Measurements from ENCODE around the gene LLGL2.
"Not testable (repeated sequence)": the region's sequence is repeated elsewhere in the genome, so short reads cannot be mapped to it uniquely, and the experiment has no call there.

LLGL2 gene

DNA sequence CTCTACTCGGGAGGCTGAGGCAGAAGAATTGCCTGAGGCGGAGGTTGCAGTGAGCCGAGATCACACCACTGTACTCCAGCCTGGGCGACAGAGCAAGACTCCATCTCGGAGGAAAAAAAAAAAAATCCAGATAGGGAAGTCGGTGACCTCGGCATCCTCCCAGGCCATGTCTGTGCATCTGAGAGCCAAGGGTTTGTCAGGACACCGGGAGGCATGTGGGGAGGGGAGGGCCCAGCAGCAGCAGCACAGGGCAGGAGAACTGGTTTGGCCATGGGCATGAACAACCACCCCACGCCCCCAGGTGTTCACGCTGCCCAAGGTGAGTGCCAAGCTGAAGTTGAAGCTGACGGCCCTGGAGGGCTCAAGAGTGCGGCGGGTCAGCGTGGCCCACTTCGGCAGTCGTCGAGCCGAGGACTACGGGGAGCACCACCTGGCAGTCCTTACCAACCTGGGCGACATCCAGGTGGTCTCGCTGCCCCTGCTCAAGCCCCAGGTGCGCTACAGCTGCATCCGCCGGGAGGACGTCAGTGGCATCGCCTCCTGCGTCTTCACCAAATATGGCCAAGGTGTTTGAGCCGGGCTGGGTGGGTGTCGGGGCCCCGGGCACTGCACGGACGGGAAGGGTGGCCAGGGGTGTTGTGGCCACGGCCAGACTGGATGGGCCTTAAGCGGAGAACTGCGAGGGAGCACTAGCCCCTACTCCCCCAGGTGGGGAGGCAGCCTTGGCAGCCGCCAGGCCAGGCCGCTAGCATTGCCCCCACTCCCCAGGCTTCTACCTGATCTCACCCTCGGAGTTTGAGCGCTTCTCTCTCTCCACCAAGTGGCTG is 47.4 kb downstream of the LLGL2 start:
- no peak for DNase-seq

GRCh38 chr17:75573540-75573957 is 48.1 kb downstream of the LLGL2 start:
- DNase-seq, result no peak

- no peak for DNase-seq
Measured at GRCh38 chr17:75573994-75574393, 48.5 kb downstream of the LLGL2 start.

DNA sequence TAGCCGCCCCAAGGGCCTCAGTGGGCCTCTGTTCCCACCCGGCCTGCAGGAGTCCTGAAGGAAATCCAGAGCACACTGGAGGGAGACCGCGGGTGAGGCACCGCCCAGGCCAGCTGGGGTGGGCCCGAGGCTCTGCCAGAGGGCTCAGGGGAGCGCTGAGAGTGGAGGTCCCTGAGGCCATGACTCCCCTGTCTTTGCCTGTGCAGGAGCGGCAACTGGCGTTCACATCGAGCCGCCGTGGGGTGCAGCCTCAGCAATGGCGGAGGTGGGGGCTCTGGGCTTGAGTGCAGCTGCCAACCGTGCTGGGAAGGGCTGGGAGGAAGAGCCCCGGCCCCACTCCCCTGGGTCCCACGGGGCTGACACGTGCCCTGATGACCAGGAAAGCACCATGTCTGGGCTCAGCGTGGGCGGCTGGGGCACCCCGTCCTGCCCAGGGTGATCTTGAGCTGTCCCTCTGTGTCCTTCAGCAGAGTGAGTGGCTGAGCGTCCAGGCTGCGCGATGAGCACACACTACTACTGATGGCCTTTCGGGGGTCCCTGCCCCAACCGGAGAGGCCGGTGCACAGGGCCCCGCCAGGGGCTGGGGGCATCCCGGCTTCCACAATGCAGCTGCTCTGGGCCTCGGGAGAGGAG is 49.0 kb downstream of the LLGL2 start:
- no peak for DNase-seq

- no peak for DNase-seq
Measured at GRCh38 chr17:75575197-75575596, 49.7 kb downstream of the LLGL2 start.

DNA sequence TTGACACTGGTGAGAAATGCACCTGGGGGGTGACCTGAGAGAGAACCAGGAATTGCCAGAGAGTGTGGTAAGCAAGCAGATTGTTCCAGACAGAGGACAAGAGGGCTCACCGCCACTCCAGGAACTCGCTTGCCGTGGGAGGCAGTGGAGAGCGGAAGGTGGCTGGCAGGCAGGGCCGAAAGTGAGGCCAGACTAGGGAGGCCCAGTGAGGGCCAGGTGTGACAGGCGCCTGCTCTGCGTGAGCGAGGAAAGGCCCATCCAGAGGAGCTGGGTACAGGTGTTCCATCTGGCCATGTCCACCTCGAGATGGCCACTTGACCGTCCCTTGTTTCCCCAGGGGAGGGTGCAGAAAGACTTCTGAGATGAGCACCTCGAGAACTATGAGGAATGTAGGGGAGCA is 50.2 kb downstream of the LLGL2 start:
- DNase-seq, result no peak

- DNase-seq, result no peak
Measured at GRCh38 chr17:75576661-75577060, 51.2 kb downstream of the LLGL2 start.

GRCh38 chr17:75581121-75581725 is 55.7 kb downstream of the LLGL2 start:
- not testable (repeated sequence) for DNase-seq

GRCh38 chr17:75583197-75583596 is 57.7 kb downstream of the LLGL2 start:
- not testable (repeated sequence) for DNase-seq

- DNase-seq, result no peak
Measured at GRCh38 chr17:75584849-75585175, 59.3 kb downstream of the LLGL2 start.

DNA sequence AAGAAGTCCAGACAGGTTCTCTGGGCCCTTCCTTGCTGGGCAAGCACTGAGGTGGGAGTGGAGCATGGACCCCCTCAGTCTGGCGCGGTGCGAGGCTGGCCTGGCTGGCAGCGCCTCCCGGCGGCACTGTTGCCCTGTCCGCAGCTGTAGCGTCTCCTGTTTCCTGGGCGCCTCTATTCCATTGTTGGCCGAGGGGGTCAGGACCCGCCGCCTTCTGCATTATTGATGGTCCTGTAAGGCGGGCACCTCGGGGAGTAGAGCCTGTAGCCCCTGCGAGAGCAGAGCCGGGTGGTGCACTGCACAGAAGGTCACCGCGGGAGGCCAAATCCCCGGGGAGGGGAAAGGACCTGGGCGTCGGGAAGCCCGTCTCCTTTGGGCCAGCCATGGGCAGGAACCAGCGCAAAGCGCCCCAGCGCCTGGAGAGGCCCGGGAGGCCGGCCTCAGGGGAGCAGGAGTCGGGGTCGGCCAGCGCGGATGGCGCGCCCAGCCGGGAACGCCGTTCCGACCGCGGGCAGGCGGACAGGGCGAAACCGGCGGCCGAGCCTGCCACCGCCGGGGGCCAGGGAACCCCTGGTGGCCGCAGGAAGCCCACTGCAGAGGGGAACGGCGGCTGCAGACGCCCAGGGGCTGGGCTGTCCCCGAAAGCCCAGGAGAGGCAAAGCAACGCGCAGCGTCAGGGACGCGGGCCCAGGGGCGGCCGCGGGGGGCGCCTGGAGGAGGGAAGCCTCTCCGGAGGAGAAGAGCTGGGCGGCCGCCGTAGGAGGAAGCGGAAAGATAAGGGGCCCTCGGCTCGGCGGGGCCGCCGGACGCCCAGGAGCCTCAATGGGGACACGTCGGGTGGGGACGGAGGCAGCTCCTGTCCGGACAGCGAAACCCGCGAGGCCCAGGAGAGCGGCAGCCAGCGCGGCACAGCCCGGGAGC is 62.4 kb downstream of the LLGL2 start, which contains the start of gene MYO15B:
MYO15B (plus strand) TSS at position 126 of the 921 bp plus-strand sequence; CDS start at position 384, 258 bp downstream.
- DNase-seq, result peak; percentile 37

DNA sequence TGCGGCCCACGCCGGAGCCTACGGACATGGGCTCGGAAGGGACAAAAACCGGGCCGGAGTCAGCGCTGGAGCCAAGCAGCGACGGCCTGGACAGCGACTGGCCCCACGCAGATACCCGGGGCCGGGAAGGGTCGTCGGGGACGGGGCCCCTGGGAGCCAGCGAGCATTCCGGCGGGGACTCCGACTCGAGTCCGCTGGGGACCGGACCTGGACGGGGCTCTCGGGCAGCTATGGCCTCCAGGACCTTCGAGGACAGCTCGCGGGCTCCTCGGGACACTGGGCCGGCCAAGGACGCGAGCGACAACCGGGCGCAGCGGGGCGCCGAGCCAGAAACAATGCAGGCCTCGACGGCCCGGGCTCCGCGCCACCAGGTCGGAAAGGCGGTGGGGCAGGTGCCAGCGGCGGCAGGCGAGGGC is 63.1 kb downstream of the LLGL2 start:
- DNase-seq, result peak; percentile 9

DNA sequence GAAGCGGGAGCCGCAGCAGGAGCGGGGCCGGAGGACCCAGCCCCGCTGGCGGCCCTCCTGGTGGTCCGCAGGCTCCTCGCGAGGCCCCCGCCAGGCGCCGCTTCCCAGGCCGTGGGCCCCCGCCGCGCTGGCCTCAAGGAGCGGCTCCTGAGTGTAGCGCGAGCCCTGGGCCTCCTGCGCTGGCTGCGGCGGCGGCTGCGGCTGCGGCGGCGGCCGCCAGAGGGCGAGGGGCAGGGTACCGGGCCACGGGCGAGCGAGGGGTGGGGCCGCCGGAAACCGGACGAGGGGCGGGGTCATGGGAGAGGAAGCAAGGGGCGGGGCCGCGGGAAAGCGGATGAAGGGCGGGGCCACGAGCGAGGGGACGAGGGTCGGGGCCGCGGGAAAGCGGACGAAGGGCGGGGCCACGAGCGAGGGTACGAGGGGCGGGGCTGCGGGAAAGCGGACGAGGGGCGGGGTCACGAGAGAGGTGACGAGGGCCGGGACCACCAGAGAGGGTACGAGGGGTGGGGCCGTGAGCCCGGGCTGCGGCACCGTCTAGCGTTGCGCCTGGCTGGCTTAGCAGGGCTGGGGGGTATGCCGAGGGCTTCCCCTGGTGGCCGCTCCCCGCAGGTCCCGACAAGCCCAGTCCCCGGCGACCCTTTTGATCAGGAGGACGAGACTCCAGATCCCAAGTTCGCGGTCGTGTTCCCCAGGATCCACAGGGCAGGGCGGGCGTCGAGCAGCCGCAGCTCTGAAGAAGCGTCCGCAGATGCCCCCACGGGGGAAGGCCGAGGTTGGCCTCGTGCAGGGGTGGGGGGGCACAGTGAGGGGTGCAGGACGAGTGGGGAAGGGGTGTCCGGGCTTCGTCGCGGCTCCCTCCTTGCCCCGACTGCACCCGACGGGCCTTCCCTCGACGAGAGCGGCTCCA is 63.8 kb downstream of the LLGL2 start:
- peak; percentile 89 for DNase-seq

DNA sequence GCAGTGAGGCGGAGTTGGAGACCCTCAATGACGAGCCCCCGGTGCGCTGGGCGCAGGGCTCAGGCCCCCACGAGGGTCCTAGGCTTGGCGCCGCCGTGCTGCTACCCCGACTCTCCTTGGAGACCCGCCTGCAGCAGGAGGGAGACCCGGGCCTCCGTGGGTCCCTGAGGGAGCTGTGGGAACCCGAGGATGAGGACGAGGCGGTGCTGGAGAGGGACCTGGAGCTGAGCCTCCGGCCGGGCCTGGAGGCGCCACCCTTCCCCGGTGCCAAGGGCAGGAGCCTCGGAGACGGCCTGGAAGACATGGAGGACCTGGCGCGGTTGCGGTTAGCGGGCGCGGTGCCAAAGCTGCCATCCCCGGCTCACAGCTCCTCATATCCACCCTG is 64.4 kb downstream of the LLGL2 start:
- no peak for DNase-seq

GRCh38 chr17:75590314-75590761 is 64.8 kb downstream of the LLGL2 start:
- no peak for DNase-seq

DNA sequence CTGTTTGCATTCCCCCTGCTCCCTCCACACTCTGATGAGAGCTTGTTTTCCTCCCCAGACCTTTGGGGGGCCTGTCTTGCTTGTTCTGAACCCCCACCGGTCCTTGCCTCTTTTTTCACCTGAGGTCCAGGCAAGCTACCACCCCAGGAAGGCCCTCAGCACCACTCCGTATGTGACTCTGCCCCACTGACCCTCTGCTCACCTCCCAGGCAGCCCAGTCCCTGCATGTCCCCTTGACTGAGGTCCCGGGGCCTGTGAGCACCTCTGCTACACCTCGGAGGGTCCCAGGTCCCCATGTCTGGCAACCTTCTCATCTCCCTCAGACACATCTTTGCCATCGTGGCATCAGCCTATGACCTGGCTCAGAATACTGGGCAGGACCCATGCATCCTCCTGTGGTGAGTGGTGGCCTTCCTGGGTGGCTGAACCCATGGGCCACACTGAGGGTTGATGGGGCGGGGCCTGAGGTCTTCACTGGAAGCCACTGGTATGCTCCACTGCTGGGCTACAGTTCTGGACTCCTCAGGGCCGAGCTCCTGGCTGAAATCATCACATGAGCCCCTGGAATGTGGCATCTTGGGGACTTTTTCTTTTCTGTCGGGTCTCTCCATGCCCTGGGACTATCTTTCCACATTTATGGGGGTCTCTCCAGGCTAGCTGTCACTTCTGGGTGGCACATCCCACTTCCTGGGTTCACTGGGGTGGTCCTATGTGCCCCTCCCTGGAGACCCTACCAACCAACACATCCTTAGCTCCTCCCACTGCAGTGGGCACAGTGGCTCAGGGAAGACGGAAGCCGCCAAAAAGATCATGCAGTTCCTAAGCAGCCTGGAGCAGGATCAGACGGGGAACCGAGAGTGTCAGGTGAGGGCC is 65.6 kb downstream of the LLGL2 start:
- no peak for DNase-seq

- DNase-seq, result no peak
Measured at GRCh38 chr17:75591722-75592302, 66.3 kb downstream of the LLGL2 start.

DNA sequence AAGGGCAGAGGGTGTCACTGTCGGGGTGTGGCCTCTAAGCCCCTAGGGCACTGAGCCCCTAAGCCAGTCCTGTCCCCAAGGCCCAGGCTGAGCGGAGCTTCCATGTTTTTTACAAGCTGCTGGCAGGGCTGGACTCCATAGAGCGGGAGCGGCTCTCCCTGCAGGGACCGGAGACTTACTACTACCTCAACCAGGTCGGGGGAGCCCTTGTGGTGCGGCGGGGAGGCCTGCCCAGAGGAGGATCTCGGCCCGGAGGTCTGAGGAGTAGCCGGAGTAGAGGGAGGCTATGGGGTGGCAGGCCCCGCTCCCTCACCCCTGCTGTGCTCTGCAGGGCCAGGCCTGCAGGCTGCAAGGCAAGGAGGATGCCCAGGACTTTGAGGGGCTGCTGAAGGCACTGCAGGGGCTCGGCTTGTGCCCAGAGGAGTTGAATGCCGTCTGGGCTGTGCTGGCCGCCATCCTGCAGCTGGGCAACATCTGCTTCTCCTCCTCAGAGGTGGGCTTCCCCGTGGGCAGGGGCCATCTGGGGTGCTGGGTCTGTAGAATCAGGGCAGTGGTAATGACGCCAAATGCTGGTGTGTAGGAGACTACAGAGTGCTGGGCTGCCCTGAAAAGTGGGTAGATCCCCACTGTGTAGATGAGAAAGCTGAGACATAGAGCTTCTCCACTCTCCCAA is 67.0 kb downstream of the LLGL2 start:
- DNase-seq, result no peak

DNA sequence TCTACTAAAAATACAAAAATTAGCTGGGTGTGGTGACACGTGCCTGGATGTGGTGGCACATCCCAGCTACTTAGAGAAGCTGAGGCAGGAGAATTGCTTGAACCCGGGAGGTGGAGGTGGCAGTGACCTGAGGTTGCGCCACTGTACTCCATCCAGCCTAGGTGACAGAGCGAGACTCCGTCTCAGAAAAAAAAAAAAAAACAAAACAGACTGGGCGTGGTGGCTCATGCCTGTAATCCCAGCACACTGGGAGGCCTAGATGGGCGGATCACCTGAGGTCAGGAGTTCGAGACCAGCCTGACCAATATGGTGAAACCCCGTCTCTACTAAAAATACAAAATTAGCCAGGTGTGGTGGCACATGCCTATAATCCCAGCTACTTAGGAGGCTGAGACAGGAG is 67.9 kb downstream of the LLGL2 start:
- DNase-seq, result not testable (repeated sequence)

All from fibroblast of skin of scalp (primary cell).